Coronary artery (tissue), 2 donors: ENCODE measurements around the gene HEPACAM.
A peak's percentile ranks its signal among the peaks of the same experiment; 100 is the strongest.

Experiments
- DNase-seq: peaks from one replicate; pipeline ENCODE4 v3.0.0-alpha.2; 2017; ENCODE audit warnings: low spot score
- H3K27ac ChIP-seq, 2 donors: fragments of 200-600 bp; sonication (generic); one replicate each; pipeline ENCODE4 v1.5.1; 2016 to 2019
- H3K4me3 ChIP-seq: fragments of 200-600 bp; sonication (generic); 2 replicates; pipeline ENCODE4 v1.5.1; 2016; ENCODE audit warnings: mild to moderate bottlenecking, moderate library complexity
- TF ChIP-seq, protein P1 (sequence below): fragments of 200-600 bp; sonication (generic); IDR thresholded peaks from one replicate; pipeline ENCODE4 v1.5.1; 2019; ENCODE audit warnings: antibody characterized with exemption

Gene HEPACAM

GRCh38 chr11:124870430-124870829 lies 65.4 kb downstream of the HEPACAM start:
- DNase-seq = no peak
- TF ChIP-seq, protein P1, sequence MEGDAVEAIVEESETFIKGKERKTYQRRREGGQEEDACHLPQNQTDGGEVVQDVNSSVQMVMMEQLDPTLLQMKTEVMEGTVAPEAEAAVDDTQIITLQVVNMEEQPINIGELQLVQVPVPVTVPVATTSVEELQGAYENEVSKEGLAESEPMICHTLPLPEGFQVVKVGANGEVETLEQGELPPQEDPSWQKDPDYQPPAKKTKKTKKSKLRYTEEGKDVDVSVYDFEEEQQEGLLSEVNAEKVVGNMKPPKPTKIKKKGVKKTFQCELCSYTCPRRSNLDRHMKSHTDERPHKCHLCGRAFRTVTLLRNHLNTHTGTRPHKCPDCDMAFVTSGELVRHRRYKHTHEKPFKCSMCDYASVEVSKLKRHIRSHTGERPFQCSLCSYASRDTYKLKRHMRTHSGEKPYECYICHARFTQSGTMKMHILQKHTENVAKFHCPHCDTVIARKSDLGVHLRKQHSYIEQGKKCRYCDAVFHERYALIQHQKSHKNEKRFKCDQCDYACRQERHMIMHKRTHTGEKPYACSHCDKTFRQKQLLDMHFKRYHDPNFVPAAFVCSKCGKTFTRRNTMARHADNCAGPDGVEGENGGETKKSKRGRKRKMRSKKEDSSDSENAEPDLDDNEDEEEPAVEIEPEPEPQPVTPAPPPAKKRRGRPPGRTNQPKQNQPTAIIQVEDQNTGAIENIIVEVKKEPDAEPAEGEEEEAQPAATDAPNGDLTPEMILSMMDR = no peak

DNA sequence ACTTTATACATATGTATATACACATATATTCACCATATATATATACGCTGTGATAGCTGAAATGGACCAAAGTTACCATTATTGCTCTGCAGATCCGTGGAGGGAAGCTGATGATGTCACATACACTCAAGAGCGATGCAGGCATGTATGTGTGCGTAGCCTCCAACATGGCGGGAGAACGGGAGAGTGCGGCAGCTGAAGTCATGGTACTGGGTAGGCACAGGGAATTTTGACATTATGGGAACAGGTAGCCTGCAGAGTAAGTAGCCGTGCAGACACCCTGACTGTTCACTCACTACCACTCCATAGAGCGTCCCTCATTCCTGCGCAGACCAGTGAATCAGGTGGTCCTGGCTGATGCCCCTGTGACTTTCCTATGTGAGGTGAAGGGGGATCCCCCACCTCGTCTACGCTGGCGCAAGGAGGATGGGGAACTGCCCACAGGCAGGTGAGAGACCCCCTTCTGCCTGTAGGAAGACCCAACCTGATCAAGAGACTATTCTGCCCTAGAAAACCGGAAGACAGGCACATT lies 65.9 kb downstream of the HEPACAM start:
- no peak overlapping the region for H3K4me3 ChIP-seq
- TF ChIP-seq, protein P1 = no peak
- peak; percentile 64 for DNase-seq
- no peak overlapping the region for H3K27ac ChIP-seq

More at GRCh38 chr11:124870430-124870829, 65.4 kb downstream of the HEPACAM start:
- no peak overlapping the region for H3K27ac ChIP-seq
- no peak overlapping the region for H3K4me3 ChIP-seq

- TF ChIP-seq, protein P1 = no peak
- peak; percentile 56 for DNase-seq
- Histone ChIP-seq H3K4me3 (peak overlapping the region; percentile 26), H3K27ac (no peak overlapping the region)
Observed at GRCh38 chr11:124869331-124869730, 66.5 kb downstream of the HEPACAM start.
